Fibroblast of lung (primary cell): ENCODE results near the gene GET4.

Experiments used
- CTCF ChIP-seq, 2 donors: IDR thresholded peaks in 1 of 2; conservative IDR thresholded peaks in 1 of 2; 1 replicate in 1 of 2; 2 replicates in 1 of 2; pipeline ENCODE4 v1.5.1; 2011 to 2012; ENCODE audit warnings: low read length in 2 of 2, control low read depth in 1 of 2, inconsistent platforms in 1 of 2, low read depth in 1 of 2, mild to moderate bottlenecking in 1 of 2
- EZH2 ChIP-seq: IDR thresholded peaks from 2 replicates; pipeline ENCODE4 v1.5.1; 2012; ENCODE audit warnings: low read length, control low read depth, mild to moderate bottlenecking; ENCODE audit errors: missing control alignments

DNA sequence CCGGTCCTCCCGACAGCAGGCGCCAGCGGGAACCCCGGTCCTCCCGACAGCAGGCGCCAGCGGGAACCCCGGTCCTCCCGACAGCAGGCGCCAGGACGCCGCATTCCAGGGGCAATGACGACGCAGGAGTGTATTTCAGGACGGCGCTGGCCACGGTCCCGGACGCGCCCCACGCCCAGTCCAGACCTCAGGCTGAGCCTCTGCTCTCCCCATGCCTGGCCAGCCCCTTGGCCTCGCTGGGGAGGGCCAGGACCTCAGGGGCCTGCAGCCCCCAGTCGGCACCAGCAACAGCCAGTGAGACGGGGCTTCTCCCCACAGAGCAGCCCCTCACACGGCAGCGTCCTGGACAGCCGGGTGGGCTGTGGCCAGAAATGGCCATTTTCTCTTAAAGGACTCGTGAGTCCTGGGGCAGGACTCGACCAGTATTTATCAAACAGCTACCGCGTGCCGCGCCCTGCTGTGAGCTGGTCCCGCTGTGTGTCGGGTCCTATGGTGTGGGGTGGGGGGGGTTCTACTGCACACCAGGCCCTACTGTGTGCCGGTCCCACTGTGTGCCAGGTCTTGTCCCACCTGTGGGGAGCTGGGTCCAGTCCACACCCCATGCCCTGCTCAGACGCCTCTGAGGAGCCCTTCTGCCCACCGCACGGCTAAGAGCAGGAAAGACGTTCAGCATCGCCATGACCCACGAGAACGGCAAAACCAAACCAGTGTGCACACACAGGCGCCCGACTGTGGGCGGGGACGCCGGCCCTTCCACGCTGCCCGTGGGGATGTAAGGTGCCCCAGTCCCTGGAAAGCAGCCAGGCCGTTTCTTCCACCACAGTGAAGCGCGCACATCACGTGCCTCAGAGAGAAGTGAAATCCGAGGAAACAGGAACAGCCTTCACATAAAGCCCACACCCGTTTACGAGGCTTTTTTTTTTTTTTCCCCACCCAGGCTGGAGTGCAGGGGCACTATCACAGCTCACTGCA is 33.3 kb downstream of the GET4 start:
- TF ChIP-seq CTCF (conservative IDR thresholded peaks at IDR 0.05 in 1 of 2, IDR thresholded peaks at IDR 0.05 in 1 of 2; ENCODE audit: low read depth in 1 of 2, low read length in 2 of 2): no peak
- no peak for TF ChIP-seq EZH2
